ENCODE data around the gene ZYX. TPM values are rescaled to one million over a fixed set of nuclear protein-coding genes. Genes with fewer than 3 reads are reported as not detected.

The ZYX gene
- total RNA-seq, 1 donor from 2014 or later, result 61.7 TPM

DNA sequence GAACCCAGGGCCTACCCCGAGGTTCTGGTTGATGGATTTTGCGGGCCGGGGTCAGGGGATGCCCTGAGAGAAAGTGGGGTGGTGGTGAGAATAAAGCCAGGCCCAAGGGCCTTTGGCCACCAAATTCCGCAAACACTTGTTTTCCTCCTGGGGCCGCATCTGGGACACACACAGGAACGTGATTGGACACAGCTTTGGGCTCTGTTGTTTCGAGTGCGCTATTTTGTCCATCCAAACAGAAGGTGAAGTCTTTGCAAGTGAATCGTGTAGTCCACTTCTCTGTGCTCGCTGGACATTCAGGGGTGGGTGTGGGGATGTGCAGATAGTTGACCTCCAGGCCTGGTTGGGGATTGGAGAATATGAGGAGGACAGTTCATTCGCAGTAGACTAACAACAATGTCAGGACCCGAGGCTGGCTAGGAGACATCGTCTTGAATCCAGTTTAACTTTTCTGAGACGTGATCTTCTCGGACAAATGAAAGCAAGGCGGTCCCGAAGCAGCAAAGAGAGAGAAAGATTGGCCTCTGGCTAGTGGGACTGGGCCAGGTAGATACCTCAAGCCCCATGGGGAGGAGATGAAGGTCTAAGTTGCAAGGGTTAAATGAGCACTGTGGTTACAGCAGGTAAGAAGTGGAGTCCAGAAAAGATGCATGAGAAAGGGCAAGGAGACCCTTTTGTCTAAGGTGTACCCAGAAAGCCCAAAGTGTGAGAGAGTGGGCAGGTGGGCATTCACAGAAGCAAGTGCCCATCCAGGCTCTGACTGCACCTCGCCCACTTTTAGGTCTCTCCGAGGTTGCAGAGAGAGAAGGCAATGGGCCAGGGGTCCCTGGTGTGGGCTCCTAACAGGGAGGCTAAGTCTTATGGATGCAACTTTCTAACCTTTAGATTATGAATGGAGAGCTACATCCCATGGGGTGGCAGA, 17.9 kb upstream of the ZYX start:
- H3K27me3 Mint-ChIP-seq (ENCODE audit: low read depth), result peaks cover 49% of the 10 kb centered on the region
- no peak overlapping the region for H3K27ac Mint-ChIP-seq (ENCODE audit: unreplicated experiment)
- peaks cover 19% of the 10 kb centered on the region for H3K4me1 Mint-ChIP-seq
- DNase-seq (ENCODE audit: low read depth, low spot score), result no peak
- no peaks in the 10 kb centered on the region for H3K9me3 Mint-ChIP-seq
- peaks cover 7% of the 10 kb centered on the region for H3K36me3 Mint-ChIP-seq (ENCODE audit: low read depth)
- H3K4me3 Mint-ChIP-seq, result peak overlapping the region; percentile 86
- TF ChIP-seq, protein P1, sequence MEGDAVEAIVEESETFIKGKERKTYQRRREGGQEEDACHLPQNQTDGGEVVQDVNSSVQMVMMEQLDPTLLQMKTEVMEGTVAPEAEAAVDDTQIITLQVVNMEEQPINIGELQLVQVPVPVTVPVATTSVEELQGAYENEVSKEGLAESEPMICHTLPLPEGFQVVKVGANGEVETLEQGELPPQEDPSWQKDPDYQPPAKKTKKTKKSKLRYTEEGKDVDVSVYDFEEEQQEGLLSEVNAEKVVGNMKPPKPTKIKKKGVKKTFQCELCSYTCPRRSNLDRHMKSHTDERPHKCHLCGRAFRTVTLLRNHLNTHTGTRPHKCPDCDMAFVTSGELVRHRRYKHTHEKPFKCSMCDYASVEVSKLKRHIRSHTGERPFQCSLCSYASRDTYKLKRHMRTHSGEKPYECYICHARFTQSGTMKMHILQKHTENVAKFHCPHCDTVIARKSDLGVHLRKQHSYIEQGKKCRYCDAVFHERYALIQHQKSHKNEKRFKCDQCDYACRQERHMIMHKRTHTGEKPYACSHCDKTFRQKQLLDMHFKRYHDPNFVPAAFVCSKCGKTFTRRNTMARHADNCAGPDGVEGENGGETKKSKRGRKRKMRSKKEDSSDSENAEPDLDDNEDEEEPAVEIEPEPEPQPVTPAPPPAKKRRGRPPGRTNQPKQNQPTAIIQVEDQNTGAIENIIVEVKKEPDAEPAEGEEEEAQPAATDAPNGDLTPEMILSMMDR (conservative IDR thresholded peaks at IDR 0.05), result no peak

DNA sequence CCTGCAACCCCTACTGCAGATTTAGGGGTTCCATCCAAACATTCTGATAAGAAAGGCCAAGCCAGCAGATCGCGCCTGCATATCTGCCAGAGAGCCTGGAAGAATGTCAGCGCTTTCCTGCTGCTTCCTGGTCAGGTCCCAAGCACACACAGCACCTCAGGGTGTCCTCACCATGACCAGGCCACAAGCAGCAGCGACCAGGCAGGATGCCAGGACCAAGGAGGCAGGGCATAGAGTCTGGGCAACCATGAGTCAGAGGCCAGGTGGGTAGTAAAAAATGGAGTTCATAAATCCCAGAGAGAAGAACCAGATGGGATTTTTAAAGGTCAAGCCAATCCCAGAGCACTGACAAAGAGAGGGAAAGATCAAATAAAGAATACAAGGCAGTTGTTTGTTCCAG, 13.2 kb upstream of the ZYX start:
- H3K9me3 Mint-ChIP-seq, result no peaks in the 10 kb centered on the region
- peaks cover 22% of the 10 kb centered on the region for H3K4me1 Mint-ChIP-seq
- H3K36me3 Mint-ChIP-seq (ENCODE audit: low read depth), result no peaks in the 10 kb centered on the region
- TF ChIP-seq, protein P1 (conservative IDR thresholded peaks at IDR 0.05), result no peak
- no peak overlapping the region for H3K4me3 Mint-ChIP-seq
- DNase-seq (ENCODE audit: low read depth, low spot score), result no peak
- no peak overlapping the region for H3K27ac Mint-ChIP-seq (ENCODE audit: unreplicated experiment)
- H3K27me3 Mint-ChIP-seq (ENCODE audit: low read depth), result peaks cover 34% of the 10 kb centered on the region

DNA sequence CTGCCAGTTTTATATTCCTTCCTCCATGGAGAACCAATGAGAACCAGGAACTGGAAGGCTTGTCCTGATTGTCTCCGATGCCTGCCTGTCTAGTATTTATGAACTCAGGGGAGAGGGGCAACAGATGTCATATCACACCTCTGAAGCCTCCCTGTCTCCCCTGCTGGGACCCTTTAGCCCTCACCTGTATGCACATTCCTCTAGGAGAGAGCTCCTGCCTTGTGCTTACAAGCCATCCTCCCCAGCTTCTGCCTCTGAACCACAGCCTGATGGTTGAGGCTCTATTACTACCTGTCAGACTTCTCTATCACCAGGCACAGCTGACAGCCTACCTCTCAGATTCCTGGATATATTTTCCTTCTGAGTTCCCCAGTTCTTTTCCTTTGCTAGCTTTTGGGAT, 12.8 kb upstream of the ZYX start:
- Mint-ChIP-seq H3K9me3 (no peaks in the 10 kb centered on the region), H3K36me3 (ENCODE audit: low read depth) (no peaks in the 10 kb centered on the region), H3K4me1 (peaks cover 18% of the 10 kb centered on the region), H3K4me3 (no peak overlapping the region), H3K27me3 (ENCODE audit: low read depth) (peaks cover 30% of the 10 kb centered on the region), H3K27ac (ENCODE audit: unreplicated experiment) (no peak overlapping the region)
- no peak for DNase-seq (ENCODE audit: low read depth, low spot score)
- TF ChIP-seq, protein P1 (conservative IDR thresholded peaks at IDR 0.05), result no peak

DNA sequence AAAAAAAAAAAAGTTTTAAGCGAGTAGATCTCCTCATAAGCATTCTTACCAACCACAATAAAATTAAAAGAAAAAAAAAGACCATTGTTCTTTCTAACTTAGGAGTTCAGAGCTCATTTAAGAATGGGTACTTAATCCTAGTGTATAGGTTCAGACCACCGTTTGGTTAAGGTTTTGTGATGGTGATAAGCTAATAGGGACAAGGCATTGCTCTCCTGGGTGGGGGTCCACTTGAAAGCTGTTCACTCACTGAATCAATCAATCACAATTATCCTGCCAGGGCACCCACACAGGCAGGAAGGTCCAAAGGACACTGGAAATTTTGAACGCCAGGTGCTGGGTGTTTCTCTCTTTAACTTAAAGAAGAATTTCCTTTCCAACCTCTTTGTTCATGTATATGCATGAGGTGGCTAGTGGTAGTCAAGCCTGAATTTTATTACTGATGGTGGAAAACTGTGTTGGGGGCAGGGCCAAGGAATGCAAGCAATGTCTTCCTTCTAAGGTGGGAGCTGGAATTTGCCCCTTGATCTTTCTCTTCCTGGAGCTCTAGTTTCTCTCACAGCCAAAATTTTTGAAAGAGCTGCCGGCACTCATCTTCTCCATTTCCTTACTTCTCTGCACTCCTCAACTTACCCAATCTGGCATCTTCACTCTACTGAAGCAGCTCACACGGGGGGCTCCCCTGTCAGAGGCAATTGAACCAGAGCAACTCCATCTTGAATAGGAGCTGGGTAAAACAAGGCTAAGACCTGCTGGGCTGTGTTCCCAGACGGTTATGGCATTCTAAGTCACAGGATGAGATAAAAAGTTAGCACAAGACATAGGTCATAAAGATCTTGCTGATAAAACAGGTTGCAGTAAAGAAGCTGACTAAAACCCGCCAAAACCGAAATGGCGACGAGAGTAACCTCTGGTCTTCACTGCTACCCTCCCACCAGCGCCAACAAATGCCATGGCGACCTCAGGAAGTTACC, 11.2 kb upstream of the ZYX start:
- peaks cover 14% of the 10 kb centered on the region for H3K27me3 Mint-ChIP-seq (ENCODE audit: low read depth)
- no peak overlapping the region for H3K4me3 Mint-ChIP-seq
- TF ChIP-seq, protein P1 (conservative IDR thresholded peaks at IDR 0.05), result no peak
- no peak for DNase-seq (ENCODE audit: low read depth, low spot score)
- H3K4me1 Mint-ChIP-seq, result peaks cover 17% of the 10 kb centered on the region
- H3K36me3 Mint-ChIP-seq (ENCODE audit: low read depth), result no peaks in the 10 kb centered on the region
- no peak overlapping the region for H3K27ac Mint-ChIP-seq (ENCODE audit: unreplicated experiment)
- no peaks in the 10 kb centered on the region for H3K9me3 Mint-ChIP-seq

DNA sequence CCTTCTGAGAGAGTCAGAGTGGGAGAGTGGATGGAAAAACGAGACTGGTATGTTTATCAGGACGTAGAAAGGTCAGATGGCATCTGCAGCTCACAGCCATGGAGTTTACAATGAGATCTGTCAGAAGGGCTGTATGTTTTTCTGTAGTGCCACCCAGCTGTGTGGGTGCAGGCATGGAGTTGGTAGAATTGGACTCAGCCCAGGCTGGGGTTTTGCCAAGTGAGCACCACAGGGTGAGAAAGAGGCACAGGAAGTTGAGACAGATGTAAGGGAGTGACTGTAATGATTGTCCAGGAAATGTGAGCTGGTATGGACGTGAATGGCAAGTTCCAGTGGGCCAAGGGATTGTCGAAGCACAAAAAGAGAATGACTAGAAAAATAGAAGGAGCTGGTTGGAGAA, 9.1 kb upstream of the ZYX start:
- Mint-ChIP-seq H3K27ac (ENCODE audit: unreplicated experiment) (no peak overlapping the region), H3K4me3 (no peak overlapping the region), H3K36me3 (ENCODE audit: low read depth) (no peaks in the 10 kb centered on the region), H3K27me3 (ENCODE audit: low read depth) (peaks cover 4% of the 10 kb centered on the region), H3K9me3 (no peaks in the 10 kb centered on the region), H3K4me1 (peaks cover 18% of the 10 kb centered on the region)
- TF ChIP-seq, protein P1 (conservative IDR thresholded peaks at IDR 0.05), result no peak
- no peak for DNase-seq (ENCODE audit: low read depth, low spot score)

Measured in neural crest cell (in vitro differentiated cells).